GM06990 (cell line): Measurements from ENCODE around the gene CCDC148.

Experiments used
- DNase-seq: peaks from one replicate; pipeline ENCODE4 v3.0.0-alpha.2; 2011; ENCODE audit not compliant: insufficient read length; ENCODE audit errors: extremely low read depth
- H3K27me3 ChIP-seq: replicated peaks from 2 replicates; pipeline ENCODE4 v1.6.0; 2011; ENCODE audit warnings: low read length; ENCODE audit not compliant: control insufficient read depth, insufficient read depth
- H3K36me3 ChIP-seq: 2 replicates; pipeline ENCODE4 v1.5.1; 2011; ENCODE audit warnings: low read length; ENCODE audit not compliant: control insufficient read depth, insufficient read depth
- H3K4me3 ChIP-seq: replicated peaks from 2 replicates; pipeline ENCODE4 v1.5.1; 2011; ENCODE audit warnings: low read depth, mild to moderate bottlenecking, control low read depth, low read length
- TF ChIP-seq, protein P1 (sequence below): IDR thresholded peaks from 2 replicates; pipeline ENCODE4 v1.5.1; 2011; ENCODE audit warnings: low read length, control low read depth, mild to moderate bottlenecking, inconsistent platforms; ENCODE audit not compliant: insufficient read depth, poor library complexity, severe bottlenecking

The CCDC148 gene

GRCh38 chr2:158456309-158457066 lies at the start of gene CCDC148, which contains the start of gene PKP4:
Gene CCDC148, minus strand, starts transcription at chr2:158456753. Its CDS starts 314 bp downstream, at chr2:158456439.
Gene PKP4, plus strand, starts transcription at chr2:158456952. Its CDS starts 76,233 bp downstream, at chr2:158533185.
- H3K36me3 ChIP-seq, result no peaks in the 10 kb centered on the region
- DNase-seq, result peak; percentile 91
- H3K27me3 ChIP-seq, result peaks cover 1% of the 10 kb centered on the region; the same call in 1 of the 2 replicates
- TF ChIP-seq, protein P1, sequence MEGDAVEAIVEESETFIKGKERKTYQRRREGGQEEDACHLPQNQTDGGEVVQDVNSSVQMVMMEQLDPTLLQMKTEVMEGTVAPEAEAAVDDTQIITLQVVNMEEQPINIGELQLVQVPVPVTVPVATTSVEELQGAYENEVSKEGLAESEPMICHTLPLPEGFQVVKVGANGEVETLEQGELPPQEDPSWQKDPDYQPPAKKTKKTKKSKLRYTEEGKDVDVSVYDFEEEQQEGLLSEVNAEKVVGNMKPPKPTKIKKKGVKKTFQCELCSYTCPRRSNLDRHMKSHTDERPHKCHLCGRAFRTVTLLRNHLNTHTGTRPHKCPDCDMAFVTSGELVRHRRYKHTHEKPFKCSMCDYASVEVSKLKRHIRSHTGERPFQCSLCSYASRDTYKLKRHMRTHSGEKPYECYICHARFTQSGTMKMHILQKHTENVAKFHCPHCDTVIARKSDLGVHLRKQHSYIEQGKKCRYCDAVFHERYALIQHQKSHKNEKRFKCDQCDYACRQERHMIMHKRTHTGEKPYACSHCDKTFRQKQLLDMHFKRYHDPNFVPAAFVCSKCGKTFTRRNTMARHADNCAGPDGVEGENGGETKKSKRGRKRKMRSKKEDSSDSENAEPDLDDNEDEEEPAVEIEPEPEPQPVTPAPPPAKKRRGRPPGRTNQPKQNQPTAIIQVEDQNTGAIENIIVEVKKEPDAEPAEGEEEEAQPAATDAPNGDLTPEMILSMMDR, result no peak
- H3K4me3 ChIP-seq, result peak within 1 kb of the TSS; percentile 93

- TF ChIP-seq, protein P1, result no peak
- no peak for DNase-seq
- no peaks in the 10 kb centered on the region for H3K27me3 ChIP-seq
These were observed 48.9 kb upstream of the CCDC148 start for GRCh38 chr2:158505448-158505934.

DNA sequence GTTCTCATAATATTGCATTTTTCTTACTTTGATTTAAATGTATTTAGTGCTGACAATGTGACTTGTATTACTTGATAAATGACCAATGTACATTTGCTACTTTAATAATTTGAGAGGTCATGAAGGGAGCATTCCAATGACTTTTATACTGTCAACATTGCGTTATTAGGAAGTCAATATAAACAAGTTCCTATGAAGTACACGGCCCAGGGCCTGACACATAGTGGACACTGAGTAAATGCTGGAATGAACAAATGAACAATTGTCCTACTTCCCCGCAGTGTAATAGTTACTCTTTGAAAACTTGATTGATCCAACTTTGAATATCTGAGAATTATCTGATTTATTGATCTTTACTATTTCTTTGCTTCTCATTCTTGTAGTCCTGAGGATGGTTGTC lies 47.5 kb upstream of the CCDC148 start:
- no peak overlapping the region for H3K4me3 ChIP-seq
- TF ChIP-seq, protein P1, result no peak
- no peaks in the 10 kb centered on the region for H3K27me3 ChIP-seq
- no peaks in the 10 kb centered on the region for H3K36me3 ChIP-seq
- DNase-seq, result no peak

More at GRCh38 chr2:158505448-158505934, 48.9 kb upstream of the CCDC148 start:
- Histone ChIP-seq H3K4me3 (no peak overlapping the region), H3K36me3 (no peaks in the 10 kb centered on the region)

DNA sequence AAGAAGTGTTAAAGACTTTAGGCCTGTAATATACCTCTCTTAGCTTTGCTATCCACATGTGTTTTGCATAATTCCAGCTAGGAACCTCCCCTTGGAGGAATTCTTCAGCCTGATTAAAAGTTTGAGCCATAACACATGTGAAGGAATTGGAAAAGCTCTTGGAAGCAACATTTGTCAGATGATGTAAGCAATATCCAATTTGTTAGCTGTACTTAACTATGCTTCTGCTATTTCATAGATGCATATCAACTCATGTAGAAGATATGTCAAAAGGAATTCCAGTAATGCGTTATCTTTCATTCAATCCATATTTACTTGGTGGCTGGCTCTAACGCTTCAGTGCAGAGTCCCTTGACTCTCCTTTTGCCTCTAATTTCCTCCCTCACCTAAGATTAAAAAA lies 46.4 kb upstream of the CCDC148 start:
- Histone ChIP-seq H3K27me3 (no peaks in the 10 kb centered on the region), H3K36me3 (no peaks in the 10 kb centered on the region), H3K4me3 (no peak overlapping the region)
- TF ChIP-seq, protein P1, result no peak
- no peak for DNase-seq

DNA sequence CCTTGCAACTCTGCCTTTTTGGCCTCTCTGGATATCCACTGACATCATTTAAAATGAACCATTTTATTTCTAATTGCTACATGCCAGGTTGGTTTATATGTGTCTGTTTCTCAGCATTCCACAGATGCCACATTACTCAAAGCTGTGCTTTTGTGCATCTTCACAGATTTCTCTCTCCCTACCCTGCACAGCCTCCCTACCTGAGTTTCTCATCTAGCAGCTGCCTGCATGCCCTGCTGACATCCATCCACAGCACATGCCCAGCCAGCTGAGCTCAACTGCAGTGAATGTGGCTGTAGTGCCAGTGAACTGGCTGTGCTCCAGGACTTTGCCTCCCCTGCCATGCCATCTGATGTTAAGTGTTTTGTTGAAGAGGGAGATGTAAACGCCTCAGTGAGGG lies 44.7 kb upstream of the CCDC148 start:
- DNase-seq, result no peak
- TF ChIP-seq, protein P1, result no peak
- H3K27me3 ChIP-seq, result no peaks in the 10 kb centered on the region

More for the DNA sequence above, 44.7 kb upstream of the CCDC148 start:
- Histone ChIP-seq H3K36me3 (no peaks in the 10 kb centered on the region), H3K4me3 (no peak overlapping the region)
